ENCODE measurements around the gene PSORS1C1. TPM values are rescaled to one million over a fixed set of nuclear protein-coding genes. Genes with fewer than 3 reads are reported as not detected.
A peak's percentile ranks its signal among the peaks of the same experiment; 100 is the strongest.

PSORS1C1 gene
- total RNA-seq, 4 donors from 2014 or later = 6.5 to 26.5 (median 22.0) TPM; not detected in 1

DNA sequence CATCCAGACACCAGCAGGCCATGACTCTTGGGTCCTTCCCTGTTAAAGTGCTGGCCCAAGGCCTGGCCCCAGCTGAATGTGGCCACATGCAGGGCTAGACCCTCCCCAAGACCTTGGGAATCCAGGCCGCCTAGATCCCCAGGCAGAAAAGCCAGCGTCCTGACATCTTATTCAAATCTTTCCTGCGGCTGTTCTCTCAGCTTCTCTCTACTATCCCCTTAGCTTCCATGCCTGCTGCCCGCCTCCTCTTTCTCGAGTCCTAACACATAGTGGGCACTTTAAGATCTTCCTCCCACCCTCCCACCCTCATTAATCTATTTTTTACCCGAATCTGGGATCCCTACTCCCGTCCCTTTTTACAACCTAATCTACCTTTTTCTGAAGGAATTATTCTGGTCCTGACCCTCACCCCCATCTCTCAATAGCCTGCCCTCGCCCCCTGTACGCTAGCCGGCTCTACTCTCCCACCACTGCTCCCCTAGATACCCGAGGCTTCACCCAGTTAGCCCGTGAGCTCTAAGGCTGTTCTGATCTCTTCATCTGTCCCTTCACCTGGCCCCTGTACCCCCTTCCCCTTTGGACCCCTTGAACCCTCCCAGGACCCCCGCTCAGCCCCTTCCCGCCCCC is 43.0 kb downstream of the PSORS1C1 start, which contains the start of gene CCHCR1:
Gene CCHCR1, minus strand, starts transcription at position 290 of the 627 bp plus-strand sequence. Its CDS starts 202 bp downstream, at position 88.
- Histone ChIP-seq H3K27me3 (no peaks in the 10 kb centered on the region), H3K27ac (peak within 1 kb of the TSS; percentile 55 to 85 (median 75)), H3K4me3 (peak within 1 kb of the TSS; percentile 61 to 75 (median 66)), H3K9me3 (no peaks in the 10 kb centered on the region), H3K4me1 (peaks cover 0 to 22% (median 11%) of the 10 kb centered on the region in 4 donors), H3K36me3 (peaks cover 0 to 13% (median 0%) of the 10 kb centered on the region in 3 donors)
- no peak for TF ChIP-seq POLR2A (IDR thresholded peaks at IDR 0.05)
- TF ChIP-seq, protein P1, sequence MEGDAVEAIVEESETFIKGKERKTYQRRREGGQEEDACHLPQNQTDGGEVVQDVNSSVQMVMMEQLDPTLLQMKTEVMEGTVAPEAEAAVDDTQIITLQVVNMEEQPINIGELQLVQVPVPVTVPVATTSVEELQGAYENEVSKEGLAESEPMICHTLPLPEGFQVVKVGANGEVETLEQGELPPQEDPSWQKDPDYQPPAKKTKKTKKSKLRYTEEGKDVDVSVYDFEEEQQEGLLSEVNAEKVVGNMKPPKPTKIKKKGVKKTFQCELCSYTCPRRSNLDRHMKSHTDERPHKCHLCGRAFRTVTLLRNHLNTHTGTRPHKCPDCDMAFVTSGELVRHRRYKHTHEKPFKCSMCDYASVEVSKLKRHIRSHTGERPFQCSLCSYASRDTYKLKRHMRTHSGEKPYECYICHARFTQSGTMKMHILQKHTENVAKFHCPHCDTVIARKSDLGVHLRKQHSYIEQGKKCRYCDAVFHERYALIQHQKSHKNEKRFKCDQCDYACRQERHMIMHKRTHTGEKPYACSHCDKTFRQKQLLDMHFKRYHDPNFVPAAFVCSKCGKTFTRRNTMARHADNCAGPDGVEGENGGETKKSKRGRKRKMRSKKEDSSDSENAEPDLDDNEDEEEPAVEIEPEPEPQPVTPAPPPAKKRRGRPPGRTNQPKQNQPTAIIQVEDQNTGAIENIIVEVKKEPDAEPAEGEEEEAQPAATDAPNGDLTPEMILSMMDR (IDR thresholded peaks at IDR 0.05) = no peak
- DNase-seq = no peak

DNA sequence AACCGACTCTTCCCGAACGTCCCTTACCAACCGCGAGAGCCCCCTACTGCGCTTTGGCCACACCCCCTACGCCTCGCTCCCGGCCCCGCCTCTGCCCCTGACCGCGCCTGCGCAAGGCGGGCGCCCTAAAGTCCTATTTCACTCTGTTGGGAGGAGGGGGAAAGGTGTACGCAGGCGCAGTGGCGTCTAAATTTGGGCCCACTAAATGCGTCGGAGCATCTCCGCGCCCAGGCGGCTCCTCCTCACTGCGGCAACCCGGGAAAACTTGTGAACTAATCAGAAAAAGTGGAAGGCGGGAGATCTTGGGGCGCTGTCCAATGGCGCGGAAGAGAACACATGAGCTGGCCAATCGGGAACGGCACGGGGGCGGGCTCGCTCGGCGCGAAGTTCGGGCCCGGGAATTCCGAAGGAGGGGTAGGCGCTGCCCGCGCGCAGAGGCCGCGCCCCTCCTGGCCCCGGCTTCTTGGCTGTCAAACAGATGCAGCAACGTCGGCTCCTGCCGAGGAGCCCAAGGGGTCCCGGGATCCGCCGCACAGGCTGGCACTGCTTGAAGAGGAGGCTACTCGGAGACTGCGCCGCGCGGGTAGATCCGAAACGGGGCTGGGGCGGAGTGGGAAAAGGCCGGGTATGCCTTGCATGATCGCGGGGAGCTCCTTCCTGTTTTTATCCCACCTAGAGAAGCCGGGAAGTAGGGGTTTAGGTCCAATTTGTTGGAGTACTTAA is 43.7 kb downstream of the PSORS1C1 start, which contains the start of gene TCF19:
Gene TCF19, plus strand, starts transcription at position 450 of the 723 bp plus-strand sequence. CDS start 881 bp downstream, outside the sequence.
- H3K4me1 ChIP-seq = peaks cover 0 to 22% (median 11%) of the 10 kb centered on the region in 4 donors
- no peaks in the 10 kb centered on the region for H3K27me3 ChIP-seq
- peak within 1 kb of the TSS; percentile 61 to 75 (median 66) for H3K4me3 ChIP-seq
- no peak for TF ChIP-seq POLR2A (IDR thresholded peaks at IDR 0.05)
- TF ChIP-seq, protein P1 (IDR thresholded peaks at IDR 0.05) = no peak
- DNase-seq = peak; percentile 97 to 100 (median 98)
- H3K9me3 ChIP-seq = no peaks in the 10 kb centered on the region
- peak within 1 kb of the TSS; percentile 55 to 85 (median 75) for H3K27ac ChIP-seq
- peaks cover 0 to 16% (median 0%) of the 10 kb centered on the region in 3 donors for H3K36me3 ChIP-seq

GRCh38 chr6:31158863-31159855 is 44.6 kb downstream of the PSORS1C1 start:
- peaks cover 0 to 16% (median 0%) of the 10 kb centered on the region in 3 donors for H3K36me3 ChIP-seq

GRCh38 chr6:31161216-31162126 is 46.9 kb downstream of the PSORS1C1 start:
- Histone ChIP-seq H3K4me3 (no peak overlapping the region), H3K27ac (no peak overlapping the region), H3K4me1 (peaks cover 0 to 22% (median 11%) of the 10 kb centered on the region in 4 donors), H3K9me3 (no peaks in the 10 kb centered on the region), H3K36me3 (peaks cover 0 to 11% (median 0%) of the 10 kb centered on the region in 3 donors), H3K27me3 (no peaks in the 10 kb centered on the region)
- no peak for TF ChIP-seq POLR2A (IDR thresholded peaks at IDR 0.05)
- no peak for DNase-seq

More at GRCh38 chr6:31158863-31159855, 44.6 kb downstream of the PSORS1C1 start:
- peak overlapping the region; percentile 61 to 75 (median 66) for H3K4me3 ChIP-seq
- H3K27me3 ChIP-seq = no peaks in the 10 kb centered on the region
- peak in 1 of 3 donors; percentile 30 for DNase-seq
- peak overlapping the region; percentile 43 to 74 (median 47) for H3K27ac ChIP-seq
- TF ChIP-seq, protein P1 (IDR thresholded peaks at IDR 0.05) = peak in 2 of 6 experiments; percentile 4
- no peak for TF ChIP-seq POLR2A (IDR thresholded peaks at IDR 0.05)
- H3K4me1 ChIP-seq = peaks cover 0 to 22% (median 11%) of the 10 kb centered on the region in 4 donors
- no peaks in the 10 kb centered on the region for H3K9me3 ChIP-seq

Measured in Peyer's patch (tissue), 4 donors.